ENCODE measurements around the gene RBFOX2.

Gene RBFOX2

DNA sequence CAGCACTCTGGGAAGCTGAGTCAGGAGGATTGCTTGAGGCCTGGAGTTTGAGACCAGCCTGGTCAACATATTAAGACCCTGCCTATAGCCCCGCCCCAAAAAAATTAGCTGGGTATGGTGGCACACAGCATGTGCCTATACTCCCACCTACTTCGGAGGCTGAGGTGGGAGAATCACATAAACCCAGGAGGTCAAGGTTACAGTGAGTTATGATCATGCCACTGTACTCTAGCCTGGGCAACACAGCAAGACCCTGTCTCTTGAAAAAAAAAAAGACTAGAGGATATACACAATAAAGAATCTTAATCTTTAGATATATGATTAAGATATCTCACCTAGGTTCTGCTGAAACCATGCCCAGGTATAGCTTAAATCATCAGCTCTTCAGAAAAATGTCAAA, 174.3 kb downstream of the RBFOX2 start:
- no peak for DNase-seq

DNA sequence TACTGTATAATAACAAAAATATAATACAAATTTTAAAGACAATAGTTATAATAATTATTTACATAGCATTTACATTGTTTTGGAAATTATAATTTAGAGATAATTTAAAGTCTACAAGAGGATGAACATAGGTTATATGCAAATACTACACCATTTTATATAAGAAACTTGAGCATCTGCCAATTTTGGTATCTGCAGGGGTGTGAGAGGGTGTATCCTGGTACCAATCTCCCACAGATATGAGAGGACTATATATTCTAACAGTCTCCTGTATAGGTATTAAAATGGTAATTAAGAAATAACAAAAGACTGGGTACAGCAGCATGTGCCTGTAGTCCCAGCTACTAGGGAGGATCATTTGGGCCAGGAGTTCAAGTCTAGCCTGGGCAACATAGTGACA, 176.5 kb downstream of the RBFOX2 start:
- DNase-seq: no peak

DNA sequence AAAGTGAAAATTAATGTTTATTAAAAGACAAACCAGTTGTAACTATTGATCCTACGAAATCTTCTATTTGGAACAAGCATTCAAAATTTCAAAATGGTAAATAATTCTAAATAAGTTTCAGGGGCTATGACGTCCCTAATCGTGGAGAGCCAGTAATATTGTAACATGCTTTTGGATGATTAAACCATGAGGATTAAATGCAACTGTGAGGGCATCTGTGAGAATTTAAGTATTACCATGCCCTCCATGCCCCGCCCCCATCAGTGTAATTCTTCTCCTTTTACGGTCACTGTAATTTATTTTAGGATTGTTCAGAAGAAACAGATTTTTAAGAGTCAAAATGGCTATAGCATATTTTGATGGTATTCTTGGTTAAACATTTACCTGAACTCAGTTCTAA, 177.8 kb downstream of the RBFOX2 start:
- no peak for DNase-seq

DNA sequence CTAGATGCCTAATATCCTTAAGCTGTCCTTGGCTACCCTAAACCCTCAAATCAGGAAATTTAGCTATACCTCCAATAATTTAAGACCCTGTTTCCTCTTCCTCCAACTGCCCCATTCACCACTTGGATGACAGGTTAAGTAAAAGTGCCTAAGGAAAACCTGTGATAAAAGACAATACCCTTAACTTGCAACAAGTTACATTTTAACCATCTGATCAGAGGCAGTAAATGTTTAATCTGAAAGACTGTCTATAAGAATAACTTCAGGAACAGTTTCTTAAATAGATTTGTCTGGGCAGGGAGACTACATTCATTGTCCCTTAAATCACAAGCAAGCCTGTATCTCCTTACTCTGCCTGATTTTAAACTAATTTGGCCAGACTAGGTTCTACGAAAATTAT, 181.8 kb downstream of the RBFOX2 start:
- DNase-seq: no peak

DNA sequence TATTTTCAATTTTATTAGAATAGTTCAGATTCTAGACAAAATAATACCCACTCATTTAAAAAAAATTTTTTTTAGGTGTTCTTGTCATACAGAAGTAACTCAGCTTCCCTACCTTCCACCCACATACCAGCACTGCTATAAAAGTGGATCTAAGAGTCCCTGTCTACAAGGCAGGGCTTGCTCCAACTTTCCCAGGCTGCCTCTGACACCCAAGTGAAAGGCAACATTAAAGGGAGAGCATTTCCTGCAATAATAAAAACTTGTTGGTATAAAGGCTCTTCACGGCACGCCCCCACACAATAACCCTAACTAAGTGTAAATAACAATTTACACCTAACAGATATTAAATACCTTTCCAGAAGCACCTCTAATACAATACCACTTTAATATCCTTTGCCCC, 183.7 kb downstream of the RBFOX2 start:
- no peak for DNase-seq

DNA sequence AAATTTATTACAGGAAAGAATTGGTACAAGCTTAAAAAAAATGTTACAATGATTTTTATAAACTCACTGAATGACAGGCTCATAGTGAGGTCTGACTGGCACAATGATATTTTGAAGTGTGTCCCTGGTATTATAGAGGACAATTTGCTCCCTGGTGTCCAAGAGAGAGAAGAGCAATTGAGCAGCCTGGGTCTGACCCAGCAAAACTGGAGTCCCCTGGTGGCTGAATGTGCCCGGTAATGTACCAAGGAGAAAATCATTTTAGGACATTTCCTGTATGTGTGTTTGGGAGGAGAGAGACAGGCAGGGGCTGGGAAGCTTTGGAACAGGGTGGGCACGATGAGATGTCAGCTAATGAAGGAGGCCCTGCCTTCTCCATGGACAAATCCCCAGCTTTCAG, 185.7 kb downstream of the RBFOX2 start:
- no peak for DNase-seq

DNA sequence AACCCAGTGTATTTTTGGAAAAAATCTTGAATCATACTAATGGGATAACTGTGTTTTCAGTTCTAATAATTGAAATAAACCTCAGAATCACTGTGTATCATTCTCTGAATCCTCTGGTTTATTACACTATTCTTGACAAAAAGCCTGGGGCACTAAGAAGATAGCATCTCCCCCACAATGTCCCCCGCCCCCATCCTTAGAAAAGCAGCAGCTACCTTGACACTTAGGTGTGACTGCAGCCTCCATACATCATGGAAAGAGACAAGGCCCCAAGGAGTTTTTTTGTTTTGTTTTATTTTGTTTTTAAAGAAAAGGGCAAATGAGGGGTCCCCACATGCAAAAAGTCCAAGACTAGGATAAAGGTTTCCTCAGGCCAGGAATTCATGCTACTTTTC, 186.1 kb downstream of the RBFOX2 start:
- DNase-seq: no peak

DNA sequence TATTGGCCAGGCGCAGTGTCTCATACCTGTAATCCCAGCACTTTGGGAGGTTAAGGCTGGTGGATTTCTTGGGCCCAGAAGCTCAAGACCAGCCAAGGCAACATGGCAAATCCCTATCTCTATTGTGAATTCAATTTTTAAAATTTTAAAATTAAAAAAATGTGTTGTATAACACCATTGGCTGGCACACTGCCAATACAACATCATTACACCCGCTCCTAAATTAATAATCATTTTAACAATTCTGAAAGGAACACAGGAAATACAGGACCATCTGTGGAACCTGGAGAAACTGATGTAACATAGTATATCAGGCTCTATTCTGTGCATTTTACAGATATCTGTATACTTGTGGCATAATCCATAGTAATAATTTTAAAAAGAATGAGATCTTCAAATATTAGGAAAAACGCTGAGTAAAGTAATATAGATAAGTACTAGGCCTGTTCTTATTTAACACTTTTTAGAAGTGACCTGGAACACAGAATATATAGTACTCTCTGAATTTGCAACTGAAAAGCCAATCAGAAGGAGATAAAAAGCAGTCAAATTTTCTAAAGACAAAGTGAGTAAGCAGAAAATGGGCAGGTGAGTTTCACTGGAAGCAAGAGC, 186.6 kb downstream of the RBFOX2 start:
- DNase-seq: no peak

DNA sequence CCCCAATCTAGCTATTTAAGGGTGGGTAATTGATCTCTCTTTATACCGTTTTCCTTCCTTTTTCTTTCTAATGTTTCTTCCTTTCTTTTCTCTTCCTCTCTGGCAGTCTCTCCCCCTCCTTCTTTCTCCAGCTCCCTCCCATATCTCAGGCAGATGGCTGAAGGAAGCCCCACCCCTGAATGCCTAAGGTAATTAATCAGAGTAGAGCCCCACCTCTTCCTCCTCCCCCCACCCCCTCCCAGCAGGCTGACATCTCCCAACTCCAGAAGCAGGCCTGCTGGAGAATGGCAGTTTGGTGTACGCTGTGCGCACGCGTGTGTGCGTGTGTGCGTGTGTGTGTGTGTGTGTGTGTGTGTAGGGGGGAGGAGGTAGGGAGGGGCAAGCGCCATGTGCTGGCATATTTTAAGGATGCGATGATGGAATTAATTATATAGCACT, 188.3 kb downstream of the RBFOX2 start:
- no peak for DNase-seq

DNA sequence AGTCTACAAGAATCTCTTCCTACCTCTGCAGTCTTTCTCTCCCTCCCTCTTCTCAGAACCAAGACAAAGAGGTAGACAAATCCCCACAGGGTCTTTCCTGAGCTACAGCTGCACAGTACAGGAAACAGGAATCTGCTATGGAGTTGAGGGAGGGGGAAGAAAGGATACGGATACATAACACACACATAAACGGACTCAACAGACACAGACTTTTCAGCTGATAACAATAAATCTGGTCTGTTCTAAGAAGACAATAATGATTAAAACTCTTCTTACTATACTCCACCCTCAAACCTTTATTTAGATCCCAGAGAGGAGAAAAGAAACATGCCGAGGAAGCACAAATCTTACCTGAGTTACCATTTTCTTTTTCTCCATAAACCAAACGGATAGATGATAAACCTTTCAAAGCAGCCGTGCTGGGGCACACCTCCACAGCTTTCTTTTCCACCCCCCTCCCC, 188.8 kb downstream of the RBFOX2 start:
- no peak for DNase-seq

DNA sequence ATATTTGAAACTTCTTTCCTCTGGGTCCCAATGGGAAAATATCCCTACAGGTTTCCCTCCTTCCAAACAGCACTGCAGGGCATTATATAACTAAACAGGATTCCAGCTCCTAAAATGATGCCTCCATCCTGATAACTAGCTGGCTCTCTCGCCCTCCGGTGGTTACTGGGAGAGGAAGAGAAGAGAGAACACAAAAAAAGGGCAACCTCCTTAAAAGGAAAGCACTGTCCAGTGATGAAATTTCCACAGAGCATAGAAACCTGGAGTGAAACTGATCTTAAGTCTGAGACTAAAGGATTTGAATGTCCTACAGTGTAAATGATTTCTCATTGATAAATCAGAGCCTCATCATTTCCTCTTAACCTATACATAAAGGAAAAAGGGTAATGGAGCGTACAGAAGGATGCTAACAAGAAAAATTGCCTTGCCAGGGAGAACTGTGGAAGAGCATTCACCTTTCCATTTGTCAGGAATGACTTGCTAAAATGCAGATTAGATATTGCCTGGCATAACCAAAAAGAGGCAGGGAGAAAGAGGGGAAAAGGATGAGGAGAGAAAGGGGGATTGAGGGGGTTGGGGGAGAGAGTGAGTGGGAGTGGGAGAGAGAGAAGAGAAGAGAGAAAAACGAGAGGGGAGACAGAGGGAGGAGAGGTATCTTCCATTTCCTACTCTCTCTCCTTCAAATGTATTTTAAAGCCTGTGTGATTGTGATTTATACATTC, 189.6 kb downstream of the RBFOX2 start:
- no peak for DNase-seq

DNA sequence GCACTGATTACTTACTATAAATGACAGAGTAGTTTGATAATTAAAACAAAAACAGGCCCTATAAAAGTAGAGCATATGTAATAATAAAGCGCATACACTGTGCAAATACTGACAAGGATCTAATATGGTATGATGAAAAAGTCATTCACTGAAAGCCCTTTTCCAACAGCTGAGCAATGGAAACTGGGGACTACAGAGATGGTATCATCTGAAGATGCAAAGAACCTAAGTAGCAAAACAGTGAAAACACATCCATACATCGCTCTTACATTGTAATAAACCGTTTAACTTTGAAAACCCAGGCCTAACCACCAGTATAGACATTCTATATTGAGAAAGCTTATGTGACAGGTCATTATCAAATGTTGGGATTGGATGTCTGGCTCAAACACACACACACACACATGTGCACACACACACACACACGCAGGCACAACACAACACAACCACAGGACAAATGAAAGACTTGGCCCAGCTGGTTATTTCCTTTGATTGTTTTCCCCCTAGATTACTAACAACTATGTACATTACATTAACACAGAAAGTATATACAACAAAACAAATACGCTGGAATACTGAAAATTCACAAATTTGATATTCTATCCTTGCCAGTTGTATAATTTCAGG, 191.4 kb downstream of the RBFOX2 start:
- no peak for DNase-seq

DNA sequence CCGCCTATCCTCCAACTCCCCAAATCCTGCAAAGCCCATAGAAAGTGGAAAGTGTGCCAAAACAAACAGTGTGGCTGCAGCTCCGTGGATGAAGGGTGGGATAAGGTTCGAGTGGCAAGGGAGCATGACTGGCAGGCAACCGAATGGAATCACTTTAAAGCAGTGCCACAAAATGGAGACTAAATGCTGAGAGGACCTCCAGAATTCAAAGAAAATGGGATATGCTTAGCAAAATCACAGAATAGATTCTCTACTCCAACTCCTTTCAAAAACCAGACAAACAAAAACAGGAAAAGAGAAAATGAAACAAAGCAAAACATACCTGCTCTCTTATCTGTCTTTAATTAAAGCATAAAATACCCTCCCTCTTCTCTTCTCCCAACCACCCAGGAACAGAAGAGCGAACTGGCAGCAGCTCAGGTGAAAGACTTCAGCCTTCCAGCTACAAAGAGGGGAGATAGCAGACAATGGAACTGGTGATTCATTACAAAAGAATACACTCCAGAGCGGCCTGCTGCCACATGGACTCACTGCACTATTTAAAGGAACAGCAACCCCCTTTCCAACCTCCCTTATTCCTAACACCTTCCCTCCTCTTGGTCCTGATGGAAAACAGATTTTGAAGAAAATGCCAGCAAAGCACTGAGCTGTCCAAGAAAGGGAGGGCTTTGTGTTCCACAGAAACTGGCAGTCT, 192.5 kb downstream of the RBFOX2 start:
- DNase-seq: no peak

DNA sequence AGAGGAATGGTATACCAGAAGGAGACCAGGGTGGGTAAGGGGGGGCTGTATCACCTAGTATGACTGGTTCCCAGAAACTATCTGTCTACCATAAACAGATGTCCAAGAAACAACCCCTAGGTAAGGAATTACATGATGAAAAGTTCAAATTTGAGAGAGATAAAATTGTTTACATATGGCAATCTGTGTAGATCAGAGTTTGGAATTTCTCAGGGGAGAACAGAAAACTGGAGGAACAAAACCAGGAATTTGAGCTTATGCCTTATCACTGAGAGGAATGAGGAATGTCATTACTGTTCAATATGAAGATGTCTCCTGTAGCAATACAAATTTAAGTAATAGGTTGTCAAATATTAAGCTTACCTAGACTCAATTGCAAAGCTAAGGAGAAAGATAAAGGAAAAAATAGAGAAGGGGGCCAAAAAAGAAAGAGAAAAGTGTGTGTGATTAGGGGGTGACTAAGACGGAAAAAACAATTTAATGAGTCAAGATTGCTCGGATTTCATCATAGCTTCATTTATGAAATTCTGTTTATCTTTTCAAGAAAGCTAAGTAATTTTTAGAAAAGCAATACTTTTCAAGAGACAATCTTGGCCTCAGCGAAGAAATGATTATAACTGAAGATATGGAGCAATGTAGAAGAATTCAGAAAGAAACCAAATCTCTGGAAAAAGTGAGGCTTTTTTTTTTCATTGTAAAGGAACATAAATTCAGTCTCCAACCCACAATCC, 193.2 kb downstream of the RBFOX2 start:
- DNase-seq: no peak

DNA sequence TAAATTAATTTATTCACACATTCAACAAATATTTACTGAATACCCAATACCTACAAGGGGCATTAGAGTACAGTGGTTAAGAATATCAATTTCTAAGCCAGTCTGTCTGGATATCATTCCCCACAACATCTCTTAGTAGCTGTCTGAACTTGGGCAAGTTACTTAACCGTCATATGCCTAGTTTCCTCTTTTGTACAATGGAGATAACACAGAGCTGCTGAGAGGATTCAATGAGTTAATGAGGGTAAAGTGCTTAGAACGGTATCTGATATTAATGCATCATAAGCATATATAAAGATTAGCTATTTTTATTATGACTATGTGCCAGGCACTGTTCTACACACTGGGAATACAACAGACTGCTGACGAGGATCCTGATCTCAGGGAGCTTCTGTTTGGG, 194.6 kb downstream of the RBFOX2 start:
- no peak for DNase-seq

DNA sequence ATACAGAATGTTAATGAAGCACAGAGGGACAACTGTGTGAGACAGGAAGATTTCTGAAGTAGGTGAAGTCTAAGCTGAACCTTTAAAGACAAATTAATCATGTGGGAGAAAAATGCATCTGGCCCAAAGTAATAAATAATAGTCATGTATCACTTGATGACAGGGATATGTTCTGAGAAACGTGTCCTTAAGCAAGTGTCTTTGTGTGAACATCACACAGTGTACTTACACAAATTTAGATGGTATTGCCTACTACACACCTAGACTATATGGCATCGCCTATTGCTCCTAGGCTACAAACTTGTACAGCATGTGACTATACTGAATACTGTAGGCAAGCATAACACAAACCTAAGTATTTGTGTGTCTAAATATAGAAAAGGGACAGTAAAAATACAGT, 198.3 kb downstream of the RBFOX2 start:
- no peak for DNase-seq

DNA sequence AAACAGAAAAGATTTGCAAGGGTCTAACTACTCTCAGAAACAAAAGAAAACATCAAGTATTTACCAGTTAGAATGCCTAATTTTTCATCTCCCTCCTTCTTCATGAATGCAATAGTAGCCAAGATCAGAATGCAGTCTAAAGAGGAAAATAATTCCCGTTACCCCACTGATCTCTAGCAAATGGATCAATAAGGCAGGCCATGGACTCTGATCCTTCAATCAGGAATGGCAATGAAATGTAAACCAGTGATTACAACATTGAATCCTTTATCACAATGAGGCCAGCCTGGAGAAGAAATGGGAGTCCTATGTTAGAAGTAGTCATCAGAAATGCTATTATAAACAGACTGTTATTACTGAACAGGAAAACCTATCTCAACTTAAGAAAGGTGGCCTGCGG, 204.4 kb downstream of the RBFOX2 start:
- DNase-seq: no peak

DNA sequence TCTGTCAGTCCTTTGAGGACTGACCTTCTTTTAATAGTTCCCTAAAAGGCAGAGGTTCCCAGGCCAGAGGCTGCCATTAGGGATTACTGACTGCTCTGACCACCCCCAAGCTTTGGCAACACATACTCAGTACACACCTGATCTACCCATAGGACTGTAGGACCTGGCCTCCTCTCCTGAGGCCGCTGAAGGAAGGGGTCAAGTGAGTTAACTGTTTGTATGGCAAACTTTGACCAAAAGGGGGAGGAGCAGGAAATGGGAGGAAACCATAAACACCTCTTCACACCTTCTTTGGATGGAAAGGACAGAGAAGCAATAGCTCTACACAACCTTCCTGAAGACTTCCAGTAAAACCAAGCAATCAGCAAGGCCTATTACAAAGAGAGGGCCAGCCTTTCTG, 207.0 kb downstream of the RBFOX2 start:
- DNase-seq: no peak

DNA sequence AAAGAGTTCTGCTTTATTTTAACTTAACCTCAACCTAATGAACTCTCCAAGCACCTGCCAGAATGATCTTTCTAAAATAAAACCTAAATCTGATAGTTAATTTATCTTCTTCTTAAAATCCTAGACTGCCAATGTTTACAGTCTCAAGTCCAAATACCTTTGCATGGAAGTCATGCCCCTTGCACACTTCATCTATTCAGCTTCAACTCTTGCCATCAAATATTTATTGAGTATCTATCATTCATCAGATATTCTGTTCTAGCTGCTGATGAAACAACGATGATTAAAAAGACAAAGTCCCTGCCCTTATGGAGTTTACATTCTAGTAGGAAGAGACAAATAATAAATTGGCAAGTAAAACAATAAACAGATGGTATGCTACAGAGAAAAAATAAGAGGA, 209.2 kb downstream of the RBFOX2 start:
- no peak for DNase-seq

DNA sequence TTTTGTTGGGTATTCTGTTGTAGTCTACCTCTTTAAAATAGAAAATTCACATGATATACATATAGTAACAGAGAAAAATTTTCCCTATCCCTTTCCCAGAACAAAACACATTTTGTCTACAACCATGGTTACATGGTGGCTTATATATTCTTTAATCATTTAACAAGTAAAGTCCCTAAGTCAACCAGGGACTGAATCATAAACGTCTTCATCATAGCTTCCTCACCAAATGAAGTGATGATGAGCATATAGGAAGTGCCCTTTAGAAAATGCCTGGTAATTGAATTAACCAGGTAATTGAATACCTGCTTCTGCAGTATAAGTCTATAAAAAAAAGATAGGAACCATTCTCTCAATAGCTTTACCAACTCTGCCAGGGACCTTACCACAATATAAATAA, 209.7 kb downstream of the RBFOX2 start:
- no peak for DNase-seq

DNA sequence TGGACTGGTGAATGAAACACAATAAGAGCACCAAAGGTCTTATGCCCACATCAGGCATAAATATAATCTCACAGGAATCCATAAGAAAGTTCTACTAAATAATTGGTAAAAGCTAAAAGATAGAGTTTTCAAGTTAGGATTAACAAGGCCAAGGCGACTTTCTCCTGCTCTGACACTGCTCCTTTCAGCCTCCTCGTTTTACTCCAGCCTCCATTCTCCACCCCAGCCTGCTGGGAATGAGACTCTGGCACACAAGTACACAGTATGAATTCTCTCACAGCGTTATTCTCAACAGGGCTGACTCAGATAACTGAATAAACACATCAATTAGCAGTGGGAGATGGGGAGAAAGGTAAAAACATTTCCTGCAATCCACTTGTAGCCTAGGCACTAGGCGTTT, 216.0 kb downstream of the RBFOX2 start:
- DNase-seq: no peak

DNA sequence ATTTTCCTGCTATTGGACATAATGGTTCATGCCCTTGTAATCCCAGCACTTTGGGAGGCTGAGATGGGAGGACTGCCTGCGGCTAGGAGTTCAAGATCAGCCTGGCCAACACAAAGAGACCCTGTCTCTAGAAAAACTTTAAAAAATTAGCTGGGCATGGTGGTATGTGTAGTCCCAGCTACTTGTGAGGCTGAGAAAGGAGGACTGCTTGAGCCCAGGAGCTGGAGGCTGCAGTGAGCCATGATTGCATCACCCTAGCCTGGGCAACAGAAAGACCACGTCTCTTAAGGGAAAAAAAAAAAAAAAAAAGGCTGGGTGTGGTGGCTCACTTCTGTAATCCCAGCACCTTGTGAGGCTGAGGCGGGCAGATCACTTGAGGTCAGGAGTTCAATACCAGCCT, 217.0 kb downstream of the RBFOX2 start:
- no peak for DNase-seq

DNA sequence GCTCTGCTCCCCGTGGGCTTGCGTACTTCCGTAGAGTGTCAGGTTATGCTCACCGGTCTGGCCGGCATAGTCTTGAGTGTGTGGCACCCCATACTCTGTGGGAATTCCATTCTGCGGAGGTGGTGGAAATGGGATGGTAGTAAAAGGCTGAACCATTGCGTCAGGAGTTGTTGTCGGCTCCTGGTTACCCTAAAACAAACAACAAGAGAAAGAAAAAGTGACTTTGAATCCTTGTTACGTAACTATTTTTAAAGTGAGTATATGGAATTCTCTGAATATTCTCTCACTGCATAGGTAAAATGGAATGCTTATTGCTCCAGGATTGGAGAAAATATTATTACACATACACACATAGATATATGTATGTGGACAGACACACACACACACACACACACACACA, 218.8 kb downstream of the RBFOX2 start:
- DNase-seq: no peak
